H54 (cell line): ENCODE data around the gene MYPN.

Experiments used
- DNase-seq: peaks from one replicate; pipeline ENCODE4 v3.0.0; 2011; ENCODE audit warnings: low spot score, mixed read lengths; ENCODE audit not compliant: insufficient read length
- FAIRE-seq: peaks from 3 replicates; lab custom pipeline; 2011; peaks lifted over from hg19 to GRCh38; lab: Jason Lieb, UNC
- POLR2A ChIP-seq: IDR thresholded peaks from 2 replicates; pipeline ENCODE4 v1.6.1; 2011; ENCODE audit warnings: low read depth, mild to moderate bottlenecking, low read length

Gene MYPN

GRCh38 chr10:68103901-68104300 is 5.4 kb upstream of the MYPN start:
- FAIRE-seq (peak; percentile 95), DNase-seq (no peak)

GRCh38 chr10:68105820-68106219 is 3.5 kb upstream of the MYPN start:
- peak; percentile 99 for FAIRE-seq
- TF ChIP-seq POLR2A, result no peak
- peak; percentile 29 for DNase-seq

More at GRCh38 chr10:68103901-68104300, 5.4 kb upstream of the MYPN start:
- no peak for TF ChIP-seq POLR2A

- FAIRE-seq (peak; percentile 100), DNase-seq (no peak)
These were observed 2.6 kb upstream of the MYPN start for GRCh38 chr10:68106656-68107055.

GRCh38 chr10:68107651-68108050 is 1.6 kb upstream of the MYPN start:
- FAIRE-seq (peak; percentile 89), DNase-seq (no peak)
- no peak for TF ChIP-seq POLR2A

More at GRCh38 chr10:68106656-68107055, 2.6 kb upstream of the MYPN start:
- no peak for TF ChIP-seq POLR2A

- TF ChIP-seq POLR2A, result no peak
- DNase-seq (no peak), FAIRE-seq (no peak)
These were observed 1.2 kb upstream of the MYPN start for GRCh38 chr10:68108051-68108450.

GRCh38 chr10:68108653-68109052 is 635 bp upstream of the MYPN start:
- DNase-seq (no peak), FAIRE-seq (no peak)
- TF ChIP-seq POLR2A, result no peak

GRCh38 chr10:68110027-68110426 is 739 bp downstream of the MYPN start:
- no peak for DNase-seq
- no peak for FAIRE-seq
- TF ChIP-seq POLR2A, result no peak

- TF ChIP-seq POLR2A, result no peak
- FAIRE-seq (no peak), DNase-seq (no peak)
These were observed 2.3 kb downstream of the MYPN start for GRCh38 chr10:68111584-68111983.

- DNase-seq (no peak), FAIRE-seq (peak; percentile 57)
- TF ChIP-seq POLR2A, result no peak
These were observed 3.5 kb downstream of the MYPN start for GRCh38 chr10:68112837-68113236.

- DNase-seq, result no peak
- no peak for TF ChIP-seq POLR2A
- no peak for FAIRE-seq
These were observed 9.4 kb downstream of the MYPN start for GRCh38 chr10:68118657-68119056.

- FAIRE-seq, result no peak
These were observed 11.9 kb downstream of the MYPN start for GRCh38 chr10:68121020-68121743.

GRCh38 chr10:68121852-68122251 is 12.6 kb downstream of the MYPN start:
- no peak for DNase-seq
- TF ChIP-seq POLR2A, result no peak
- no peak for FAIRE-seq

More at GRCh38 chr10:68121020-68121743, 11.9 kb downstream of the MYPN start:
- DNase-seq, result no peak
- no peak for TF ChIP-seq POLR2A

- DNase-seq (no peak), FAIRE-seq (peak; percentile 43)
- no peak for TF ChIP-seq POLR2A
These were observed 15.4 kb downstream of the MYPN start for GRCh38 chr10:68124718-68125117.

- DNase-seq (no peak), FAIRE-seq (peak; percentile 55)
- no peak for TF ChIP-seq POLR2A
These were observed 16.5 kb downstream of the MYPN start for GRCh38 chr10:68125772-68126171.

GRCh38 chr10:68128015-68128414 is 18.7 kb downstream of the MYPN start:
- DNase-seq (no peak), FAIRE-seq (peak; percentile 74)
- no peak for TF ChIP-seq POLR2A

GRCh38 chr10:68132391-68132790 is 23.1 kb downstream of the MYPN start:
- DNase-seq, result no peak
- TF ChIP-seq POLR2A, result no peak
- no peak for FAIRE-seq
